Left cardiac atrium (tissue), 4 donors: ENCODE data around the gene DCUN1D2. TPM values are rescaled to one million over a fixed set of nuclear protein-coding genes. Genes with fewer than 3 reads are reported as not detected.

Source experiments
- ATAC-seq, 2 donors: fragments of 200-7000 bp; cut with Tn5 transposase; one replicate each; pipeline ENCODE4 v1.9.1; 2020; ENCODE audit warnings: mild to moderate bottlenecking in 2 of 2, moderate library complexity in 2 of 2
- DNase-seq: peaks from one replicate; pipeline ENCODE4 v3.0.0-alpha.2; 2020
- intact Hi-C, 2 donors: fragments of 100-400 bp; cut with DNase I; formaldehyde crosslinking; loops; one replicate each; pipeline versions ENCODE4 v1.14.1 to v1.15.1; 2022 to 2023
- long read RNA-seq: library from polyadenylated mRNA; unstranded; transcript quantifications from one replicate; pipeline ENCODE4 v2.0.0, GENCODE V29; 2021
- total RNA-seq, 2 donors: library from RNA; stranded (reverse); fragmentation: NEBNext Ultra II Directional; extraction: Animal tissue kit (Norgen Biotek cat#: 25700); gene quantifications; one replicate each; pipeline ENCODE4 v1.2.1, GENCODE V29; 2021
- donor health status: DM: no; HTN: yes; CAD: no.
- donor health status: DM: no; HTN: yes; CAD: no; lungs with severe emphysema.
- donor health status: DM: yes; HTN: yes; CAD: no.
- donor health status: Dilated cardiomyopathy.

The DCUN1D2 gene
- 10 to 100 TPM; 81.1 to 94.3 TPM for total RNA-seq
- long read RNA-seq, transcript DCUN1D2-209 (2 exons, 544 nt): minor isoform, 6 of 70 reads
- long read RNA-seq, transcript DCUN1D2-208 (7 exons, 2,045 nt): major isoform, 17 of 70 reads
- long read RNA-seq, partial matches to known transcripts: 13 of 70 reads
- long read RNA-seq, other reads (novel, unspliced or antisense): 33 of 70 reads

GRCh38 chr13:113490496-113491417, at the start of gene DCUN1D2:
TSS of gene DCUN1D2 (minus strand) at chr13:113490711. CDS start at chr13:113490669, 42 bp downstream.
- DNase-seq (peak; percentile 96), ATAC-seq (peak; percentile 95)
- intact Hi-C loops: no loop called here

GRCh38 chr13:113539822-113540221, 49.3 kb upstream of the DCUN1D2 start:
- intact Hi-C loops: no loop called here
- ATAC-seq (no peak), DNase-seq (no peak)

GRCh38 chr13:113539176-113539575, 48.7 kb upstream of the DCUN1D2 start:
- intact Hi-C loops: no loop called here
- DNase-seq: no peak
- ATAC-seq: no peak

GRCh38 chr13:113538689-113539058, 48.2 kb upstream of the DCUN1D2 start:
- intact Hi-C loops: no loop called here
- no peak for DNase-seq
- ATAC-seq: no peak

- DNase-seq (no peak), ATAC-seq (no peak)
- intact Hi-C loops: no loop called here
Measured at GRCh38 chr13:113537909-113538688, 47.6 kb upstream of the DCUN1D2 start.

GRCh38 chr13:113537205-113537604, 46.7 kb upstream of the DCUN1D2 start:
- DNase-seq (no peak), ATAC-seq (no peak)
- intact Hi-C loops: no loop called here

GRCh38 chr13:113536461-113537110, 46.1 kb upstream of the DCUN1D2 start:
- intact Hi-C loops: no loop called here
- ATAC-seq: no peak
- no peak for DNase-seq

GRCh38 chr13:113535381-113535781, 44.9 kb upstream of the DCUN1D2 start:
- intact Hi-C loops: no loop called here
- DNase-seq (no peak), ATAC-seq (no peak)

GRCh38 chr13:113534236-113534860, 43.8 kb upstream of the DCUN1D2 start:
- intact Hi-C loops: no loop called here
- no peak for DNase-seq

GRCh38 chr13:113533161-113533840, 42.8 kb upstream of the DCUN1D2 start:
- ATAC-seq (peak in 1 of 2 donors; percentile 47), DNase-seq (no peak)
- intact Hi-C loops: no loop called here

More at GRCh38 chr13:113534236-113534860, 43.8 kb upstream of the DCUN1D2 start:
- no peak for ATAC-seq

GRCh38 chr13:113532156-113532806, 41.8 kb upstream of the DCUN1D2 start:
- DNase-seq (no peak), ATAC-seq (peak; percentile 44 to 47)

GRCh38 chr13:113531041-113531873, 40.7 kb upstream of the DCUN1D2 start:
- intact Hi-C loops: no loop called here
- DNase-seq: no peak
- ATAC-seq: no peak

More at GRCh38 chr13:113532156-113532806, 41.8 kb upstream of the DCUN1D2 start:
- intact Hi-C loops: no loop called here

- intact Hi-C loops: no loop called here
- ATAC-seq: no peak
Measured at GRCh38 chr13:113528813-113529180, 38.3 kb upstream of the DCUN1D2 start.

GRCh38 chr13:113528101-113528812, 37.7 kb upstream of the DCUN1D2 start:
- intact Hi-C loops: no loop called here
- DNase-seq: no peak
- peak in 1 of 2 donors; percentile 39 for ATAC-seq

More at GRCh38 chr13:113528813-113529180, 38.3 kb upstream of the DCUN1D2 start:
- DNase-seq: no peak

GRCh38 chr13:113527272-113527958, 36.9 kb upstream of the DCUN1D2 start:
- DNase-seq (no peak), ATAC-seq (no peak)
- intact Hi-C loops: no loop called here
